Transverse colon (tissue), 4 donors: ENCODE results near the gene CERS4. TPM values are rescaled to one million over a fixed set of nuclear protein-coding genes. Genes with fewer than 3 reads are reported as not detected.
"Not testable (repeated sequence)": the region's sequence is repeated elsewhere in the genome, so short reads cannot be mapped to it uniquely, and the experiment has no call there.

Source experiments
- DNase-seq: peaks from one replicate; pipeline ENCODE4 v3.0.0-alpha.2; 2019
- H3K27ac ChIP-seq, 4 donors: fragments of 200-600 bp; sonication (generic); 2 replicates each; pipeline ENCODE4 v1.5.1; 2016 to 2018; ENCODE audit warnings: inconsistent platforms in 4 of 4
- H3K27me3 ChIP-seq: fragments of 200-600 bp; sonication (generic); 2 replicates; pipeline ENCODE4 v1.5.1; 2017; ENCODE audit warnings: inconsistent platforms
- H3K36me3 ChIP-seq, 4 donors: fragments of 200-600 bp; sonication (generic); 2 replicates each; pipeline ENCODE4 v1.5.1; 2017 to 2019; ENCODE audit warnings: inconsistent platforms in 4 of 4
- H3K4me1 ChIP-seq, 4 donors: fragments of 200-600 bp; sonication (generic); 2 replicates each; pipeline ENCODE4 v1.5.1; 2017 to 2020; ENCODE audit warnings: inconsistent platforms in 4 of 4
- H3K4me3 ChIP-seq, 4 donors: fragments of 200-600 bp; sonication (generic); 1 replicate in 1 of 4; 2 replicates in 3 of 4; pipeline versions ENCODE4 v1.5.1 to v1.6.1; 2017 to 2019; ENCODE audit warnings: inconsistent platforms in 4 of 4
- H3K9me3 ChIP-seq, 2 donors: fragments of 200-600 bp; sonication (generic); 2 replicates each; pipeline ENCODE4 v1.5.1; 2017 to 2019; ENCODE audit warnings: inconsistent platforms in 2 of 2
- CTCF ChIP-seq, 5 experiments: fragments of 200-600 bp in 3 of 5; fragments of 450-650 bp in 2 of 5; sonication (generic) in 3 of 5; IDR thresholded peaks; 1 replicate in 2 of 5; 2 replicates in 3 of 5; pipeline ENCODE4 v1.5.1; 2016 to 2017; ENCODE audit warnings: antibody characterized with exemption in 5 of 5, inconsistent platforms in 3 of 5, mild to moderate bottlenecking in 2 of 5, moderate library complexity in 1 of 5
- EP300 ChIP-seq: sonication (generic); formaldehyde crosslinking; IDR thresholded peaks from one replicate; pipeline ENCODE4 v1.6.1; 2017; ENCODE audit warnings: antibody characterized with exemption, low read depth
- POLR2A ChIP-seq: fragments of 450-650 bp; IDR thresholded peaks from one replicate; pipeline ENCODE4 v1.6.1; 2016; ENCODE audit warnings: antibody characterized with exemption, mild to moderate bottlenecking, moderate library complexity
- POLR2AphosphoS5 ChIP-seq, 3 donors: sonication (generic); formaldehyde crosslinking; IDR thresholded peaks; one replicate each; pipeline ENCODE4 v1.6.1; 2016; ENCODE audit warnings: antibody characterized with exemption in 3 of 3
- WGBS, 2 donors: methylation state at CpG; one replicate each; pipeline ENCODE4 v1.1.5; 2018; ENCODE audit warnings: low coverage in 1 of 2; 5-methylcytosine and 5-hydroxymethylcytosine counted together
- in situ Hi-C, 4 donors: fragments of 200-750 bp; cut with MboI; loops; one replicate each; pipeline versions ENCODE4 v1.15.0 to v1.15.1; 2017; ENCODE audit warnings: low sequenced_read_pairs in 3 of 4, low pct_ligation_motif_present in 1 of 4, low pct_unique_long_range_greater_than_20kb in 1 of 4
- intact Hi-C: fragments of 100-400 bp; cut with DNase I; formaldehyde crosslinking; loops from one replicate; pipeline ENCODE4 v1.15.1; 2023; ENCODE audit warnings: low total_unique reads
- total RNA-seq, 4 donors: library from RNA; depleted of rRNA; stranded (reverse); fragments of >200 nt; gene quantifications; one replicate each; pipeline ENCODE4 v1.1.0, GENCODE V29; 2016

The CERS4 gene
- total RNA-seq, 4 donors from 2014 or later = 3.4 to 58.0 (median 19.7) TPM

DNA sequence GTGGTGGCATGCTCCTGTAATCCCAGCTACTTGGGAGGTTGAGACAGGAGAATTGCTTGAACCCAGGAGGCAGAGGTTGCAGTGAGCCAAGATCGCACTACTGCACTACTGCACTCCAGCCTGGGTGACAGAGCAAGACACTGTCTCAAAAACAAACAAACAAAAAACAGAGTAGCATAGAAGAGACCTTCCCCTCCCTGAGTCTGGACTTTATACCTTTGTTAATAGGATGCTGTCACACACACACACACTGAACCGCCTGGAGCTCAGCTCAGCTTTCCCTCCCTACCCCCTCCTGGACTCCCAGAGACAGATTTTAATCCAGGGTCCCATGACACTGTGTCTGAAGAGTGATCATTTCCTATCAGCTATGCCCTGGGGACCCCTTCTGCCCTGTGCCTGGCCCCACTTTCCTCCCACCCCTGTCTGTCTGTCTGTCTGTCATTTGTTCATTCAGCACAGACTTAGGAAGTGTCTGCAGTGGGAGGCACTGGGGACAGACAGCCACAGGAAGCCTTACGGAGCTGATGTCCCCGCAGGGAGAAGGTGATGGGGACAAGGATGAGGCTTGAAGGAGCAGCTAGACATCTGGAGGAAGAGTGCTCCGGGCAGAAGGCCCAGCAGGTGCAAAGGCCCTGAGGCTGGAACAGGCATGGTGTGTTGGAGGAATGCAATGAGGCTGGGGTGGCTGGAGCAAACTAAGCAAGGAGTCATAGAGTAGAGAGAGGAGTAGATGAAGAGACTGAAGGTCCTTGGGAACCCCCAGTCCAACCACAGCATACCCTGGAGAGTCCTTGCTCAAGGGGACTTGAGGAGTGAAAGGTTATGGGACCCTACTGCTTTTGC lies 4.9 kb downstream of the CERS4 start:
- H3K27me3 ChIP-seq = peaks cover 9% of the 10 kb centered on the region
- 88 to 89% methylated on average over 3 to 5 of the region's 5 CpGs for WGBS, 2 donors
- H3K4me1 ChIP-seq = peaks cover 0 to 13% (median 6%) of the 10 kb centered on the region in 4 donors
- intact Hi-C loops (no loop called here), in situ Hi-C loops (no loop called here)
- no peaks in the 10 kb centered on the region for H3K36me3 ChIP-seq
- no peak overlapping the region for H3K27ac ChIP-seq
- DNase-seq = no peak
- H3K9me3 ChIP-seq = no peaks in the 10 kb centered on the region
- TF ChIP-seq POLR2A (no peak), POLR2AphosphoS5 (IDR thresholded peaks at IDR 0.05) (no peak), CTCF (IDR thresholded peaks at IDR 0.05) (no peak), EP300 (no peak)
- H3K4me3 ChIP-seq = no peak overlapping the region

DNA sequence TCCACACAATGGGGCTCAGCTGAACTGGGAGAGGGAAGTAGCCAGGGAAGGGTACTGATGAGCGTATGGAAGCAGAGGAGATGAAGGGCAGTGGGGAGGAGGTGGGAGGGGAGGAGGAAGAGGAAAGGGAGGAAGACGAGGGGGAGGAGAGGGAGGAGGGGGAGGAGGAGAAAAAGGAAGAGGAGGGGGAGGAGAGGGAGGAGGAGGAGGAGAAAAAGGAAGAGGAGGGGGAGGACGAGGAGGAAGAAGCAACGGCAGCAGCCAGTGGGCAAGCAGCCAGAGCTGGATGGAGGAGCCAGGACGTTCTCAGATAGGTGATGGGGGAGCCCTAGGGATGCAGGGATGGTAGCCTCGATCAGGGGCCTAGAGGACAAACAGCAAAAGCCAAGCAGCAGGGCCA lies 5.6 kb downstream of the CERS4 start:
- in situ Hi-C loops = no loop called here
- H3K27ac ChIP-seq = no peak overlapping the region
- DNase-seq = no peak
- peaks cover 0 to 11% (median 5%) of the 10 kb centered on the region in 4 donors for H3K4me1 ChIP-seq
- no peak for TF ChIP-seq EP300
- no peak for TF ChIP-seq POLR2AphosphoS5 (IDR thresholded peaks at IDR 0.05)
- no peak for TF ChIP-seq CTCF (IDR thresholded peaks at IDR 0.05)
- TF ChIP-seq POLR2A = no peak
- intact Hi-C loops = no loop called here
- peaks cover 2% of the 10 kb centered on the region for H3K27me3 ChIP-seq
- H3K9me3 ChIP-seq = no peaks in the 10 kb centered on the region
- no peaks in the 10 kb centered on the region for H3K36me3 ChIP-seq
- 49% methylated on average over 6 of the region's 6 CpGs; no CpG with 5 or more reads in 1 of the 2 donors for WGBS, 2 donors
- no peak overlapping the region for H3K4me3 ChIP-seq

DNA sequence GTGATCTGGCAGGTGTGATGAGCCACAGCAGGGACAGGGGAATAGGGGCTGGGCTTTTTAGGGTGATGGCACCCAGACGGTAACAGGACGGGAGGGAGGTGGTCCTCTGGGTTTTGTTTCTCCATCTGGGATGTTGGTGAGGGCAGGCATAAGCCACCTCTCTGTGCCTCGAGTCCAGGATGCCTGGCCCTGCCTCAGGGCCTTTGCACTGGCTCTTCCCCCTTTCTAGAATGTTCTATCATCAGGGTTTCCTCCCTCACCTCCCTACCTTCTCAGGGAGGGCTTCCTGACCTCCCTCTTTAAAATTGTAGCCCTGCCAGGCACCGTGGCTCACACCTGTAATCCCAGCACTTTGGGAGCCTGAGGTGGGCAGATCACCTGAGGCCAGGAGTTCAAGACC lies 6.6 kb downstream of the CERS4 start:
- H3K27ac ChIP-seq = no peak overlapping the region
- no peaks in the 10 kb centered on the region for H3K9me3 ChIP-seq
- intact Hi-C loops = no loop called here
- no peaks in the 10 kb centered on the region for H3K27me3 ChIP-seq
- H3K36me3 ChIP-seq = no peaks in the 10 kb centered on the region
- DNase-seq = no peak
- 80% methylated on average over 1 to 4 of the region's 4 CpGs for WGBS, 2 donors
- in situ Hi-C loops = no loop called here
- no peak for TF ChIP-seq POLR2AphosphoS5 (IDR thresholded peaks at IDR 0.05)
- no peak overlapping the region for H3K4me3 ChIP-seq
- H3K4me1 ChIP-seq = peaks cover 0 to 5% (median under 1%) of the 10 kb centered on the region in 4 donors

DNA sequence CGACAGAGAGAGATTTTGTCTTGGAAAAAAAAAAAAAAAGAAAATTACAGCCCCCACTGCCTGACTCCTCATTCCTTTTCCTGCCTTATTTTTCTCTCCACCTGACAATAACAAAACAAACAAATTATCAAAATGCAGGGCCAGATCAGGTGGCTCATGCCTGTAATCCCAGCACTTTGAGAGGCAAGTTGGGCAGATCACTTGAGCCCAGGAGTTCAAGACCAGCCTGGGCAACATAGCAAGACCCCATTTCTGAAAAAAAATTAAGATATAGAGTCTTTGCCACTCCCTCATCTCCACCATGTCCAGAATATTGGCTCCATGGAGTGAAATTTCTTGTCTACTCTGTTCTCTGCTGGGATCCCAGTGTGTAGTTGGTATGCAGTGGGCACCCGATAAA lies 7.2 kb downstream of the CERS4 start:
- WGBS, 2 donors = 48 to 100% methylated on average over 1 to 2 of the region's 2 CpGs
- H3K27ac ChIP-seq = no peak overlapping the region
- no peaks in the 10 kb centered on the region for H3K36me3 ChIP-seq
- intact Hi-C loops (no loop called here), in situ Hi-C loops (no loop called here)
- no peak for DNase-seq
- no peaks in the 10 kb centered on the region for H3K4me1 ChIP-seq
- no peaks in the 10 kb centered on the region for H3K27me3 ChIP-seq
- no peak overlapping the region for H3K4me3 ChIP-seq
- no peak for TF ChIP-seq POLR2A
- H3K9me3 ChIP-seq = no peaks in the 10 kb centered on the region

- H3K4me1 ChIP-seq, DNase-seq, H3K36me3 ChIP-seq, H3K4me3 ChIP-seq, H3K27me3 ChIP-seq, H3K27ac ChIP-seq, H3K9me3 ChIP-seq, intact Hi-C loops, in situ Hi-C loops: not testable (repeated sequence)
- 92% methylated on average over 7 of the region's 7 CpGs; no CpG with 5 or more reads in 1 of the 2 donors for WGBS, 2 donors
These were observed 9.0 kb downstream of the CERS4 start for GRCh38 chr19:8218127-8218526.
